GM18907 (cell line): ENCODE results near the gene B3GNT3.
"Not testable (repeated sequence)": the region's sequence is repeated elsewhere in the genome, so short reads cannot be mapped to it uniquely, and the experiment has no call there.

Experiments
- ATAC-seq: cut with Tn5 transposase; IDR thresholded peaks from one replicate; pipeline ENCODE4 v1.9.1; 2021; ENCODE audit warnings: mild to moderate bottlenecking, moderate library complexity; ENCODE audit not compliant: unreplicated experiment

The B3GNT3 gene

GRCh38 chr19:17796838-17797423 is 2.0 kb downstream of the B3GNT3 start:
- ATAC-seq: no peak

GRCh38 chr19:17797424-17798201 is 2.7 kb downstream of the B3GNT3 start:
- ATAC-seq: no peak

GRCh38 chr19:17798599-17798998 is 3.7 kb downstream of the B3GNT3 start:
- not testable (repeated sequence) for ATAC-seq

- ATAC-seq: no peak
Measured at GRCh38 chr19:17802137-17802858, 7.4 kb downstream of the B3GNT3 start.

GRCh38 chr19:17803264-17803896 is 8.4 kb downstream of the B3GNT3 start:
- ATAC-seq: no peak

- no peak for ATAC-seq
Measured at GRCh38 chr19:17805427-17805826, 10.5 kb downstream of the B3GNT3 start.

- ATAC-seq: no peak
Measured at GRCh38 chr19:17806945-17807344, 12.0 kb downstream of the B3GNT3 start.

- ATAC-seq: no peak
Measured at GRCh38 chr19:17807731-17808316, 12.9 kb downstream of the B3GNT3 start.

GRCh38 chr19:17811103-17811502 is 16.2 kb downstream of the B3GNT3 start:
- ATAC-seq: no peak

GRCh38 chr19:17811681-17812080 is 16.7 kb downstream of the B3GNT3 start:
- ATAC-seq: no peak

- ATAC-seq: no peak
Measured at GRCh38 chr19:17812099-17812498, 17.2 kb downstream of the B3GNT3 start.

- no peak for ATAC-seq
Measured at GRCh38 chr19:17817668-17818363, 22.9 kb downstream of the B3GNT3 start.

- ATAC-seq: no peak
Measured at GRCh38 chr19:17821190-17821589, 26.3 kb downstream of the B3GNT3 start, which contains the start of gene INSL3. INSL3 (minus strand) TSS chr19:17821519; CDS start chr19:17821506, 13 bp downstream.

GRCh38 chr19:17824339-17824738 is 29.4 kb downstream of the B3GNT3 start:
- no peak for ATAC-seq

GRCh38 chr19:17826508-17827056 is 31.6 kb downstream of the B3GNT3 start:
- ATAC-seq: no peak

GRCh38 chr19:17829855-17830566 is 35.1 kb downstream of the B3GNT3 start:
- ATAC-seq: no peak

- no peak for ATAC-seq
Measured at GRCh38 chr19:17830567-17831418, 35.9 kb downstream of the B3GNT3 start.

GRCh38 chr19:17831419-17831888 is 36.5 kb downstream of the B3GNT3 start:
- ATAC-seq: no peak
